PFSK-1 (cell line): ENCODE measurements around the gene NLRP8.

Experiments used
- FOXP2 ChIP-seq: optimal IDR thresholded peaks from 2 replicates; pipeline ENCODE3; 2011; ENCODE audit warnings: borderline replicate concordance, control low read depth, inconsistent platforms; ENCODE audit not compliant: insufficient read depth; ENCODE audit errors: extremely low read length, extremely low read depth
- POLR2AphosphoS5 ChIP-seq: IDR thresholded peaks from 2 replicates; pipeline ENCODE4 v1.6.1; 2012; ENCODE audit warnings: low read depth, mild to moderate bottlenecking, control low read depth, low read length, moderate library complexity
- SIN3A ChIP-seq: IDR thresholded peaks from 2 replicates; pipeline ENCODE4 v1.6.1; 2012; ENCODE audit warnings: mild to moderate bottlenecking, low read length, moderate library complexity, borderline replicate concordance; ENCODE audit not compliant: insufficient read depth
- TAF1 ChIP-seq: IDR thresholded peaks from 2 replicates; pipeline ENCODE4 v1.6.1; 2012; ENCODE audit warnings: low read length, control low read depth, borderline replicate concordance; ENCODE audit not compliant: insufficient read depth
- TF ChIP-seq, protein P1 (sequence below), 2 experiments: IDR thresholded peaks; 2 replicates each; pipeline versions ENCODE4 v1.6.1 to v1.8.0; 2011 to 2012; ENCODE audit warnings: low read depth in 2 of 2, low read length in 2 of 2, control low read depth in 1 of 2, inconsistent platforms in 1 of 2, mild to moderate bottlenecking in 1 of 2, moderate library complexity in 1 of 2; ENCODE audit not compliant: insufficient read depth in 1 of 2

Gene NLRP8

DNA sequence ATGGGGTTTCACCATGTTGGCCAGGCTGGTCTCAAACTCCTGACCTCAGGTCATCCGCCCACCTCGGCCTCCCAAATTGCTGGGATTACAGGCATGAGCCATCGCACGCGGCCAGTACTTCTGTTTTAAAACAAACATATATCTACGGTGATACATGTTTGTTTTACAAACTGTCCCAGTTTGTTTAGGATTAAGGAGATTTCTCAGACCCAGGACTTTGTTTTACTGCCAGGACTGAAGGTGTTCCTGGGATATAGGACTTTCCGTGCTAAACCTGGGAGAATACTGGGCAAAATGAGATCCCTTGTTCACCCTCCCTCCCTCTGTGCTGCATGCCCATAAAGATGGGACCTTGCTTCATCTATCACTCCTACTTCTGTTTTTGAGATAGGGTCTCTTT is 8.8 kb downstream of the NLRP8 start:
- TF ChIP-seq FOXP2 (no peak), POLR2AphosphoS5 (no peak), TAF1 (no peak)

DNA sequence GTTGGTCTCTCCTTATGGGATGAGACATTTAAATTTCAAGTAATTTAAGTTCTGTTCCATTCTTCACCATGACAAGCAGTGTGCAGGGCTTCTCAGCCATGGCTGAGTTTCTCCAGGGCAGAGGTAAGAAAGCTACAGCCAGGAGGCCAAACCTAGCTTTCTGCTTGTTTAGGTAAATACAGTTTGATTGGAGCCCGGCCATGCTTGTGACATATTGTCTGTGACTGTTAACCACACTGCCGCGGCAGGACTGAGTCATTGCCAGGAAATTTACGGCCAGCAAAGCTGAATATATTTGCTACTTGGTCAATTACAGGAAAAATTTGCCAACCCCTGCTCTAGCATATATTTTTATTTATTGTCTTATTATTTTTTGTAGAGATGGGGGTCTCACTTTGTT is 10.7 kb downstream of the NLRP8 start:
- TF ChIP-seq SIN3A = no peak
- TF ChIP-seq, protein P1, sequence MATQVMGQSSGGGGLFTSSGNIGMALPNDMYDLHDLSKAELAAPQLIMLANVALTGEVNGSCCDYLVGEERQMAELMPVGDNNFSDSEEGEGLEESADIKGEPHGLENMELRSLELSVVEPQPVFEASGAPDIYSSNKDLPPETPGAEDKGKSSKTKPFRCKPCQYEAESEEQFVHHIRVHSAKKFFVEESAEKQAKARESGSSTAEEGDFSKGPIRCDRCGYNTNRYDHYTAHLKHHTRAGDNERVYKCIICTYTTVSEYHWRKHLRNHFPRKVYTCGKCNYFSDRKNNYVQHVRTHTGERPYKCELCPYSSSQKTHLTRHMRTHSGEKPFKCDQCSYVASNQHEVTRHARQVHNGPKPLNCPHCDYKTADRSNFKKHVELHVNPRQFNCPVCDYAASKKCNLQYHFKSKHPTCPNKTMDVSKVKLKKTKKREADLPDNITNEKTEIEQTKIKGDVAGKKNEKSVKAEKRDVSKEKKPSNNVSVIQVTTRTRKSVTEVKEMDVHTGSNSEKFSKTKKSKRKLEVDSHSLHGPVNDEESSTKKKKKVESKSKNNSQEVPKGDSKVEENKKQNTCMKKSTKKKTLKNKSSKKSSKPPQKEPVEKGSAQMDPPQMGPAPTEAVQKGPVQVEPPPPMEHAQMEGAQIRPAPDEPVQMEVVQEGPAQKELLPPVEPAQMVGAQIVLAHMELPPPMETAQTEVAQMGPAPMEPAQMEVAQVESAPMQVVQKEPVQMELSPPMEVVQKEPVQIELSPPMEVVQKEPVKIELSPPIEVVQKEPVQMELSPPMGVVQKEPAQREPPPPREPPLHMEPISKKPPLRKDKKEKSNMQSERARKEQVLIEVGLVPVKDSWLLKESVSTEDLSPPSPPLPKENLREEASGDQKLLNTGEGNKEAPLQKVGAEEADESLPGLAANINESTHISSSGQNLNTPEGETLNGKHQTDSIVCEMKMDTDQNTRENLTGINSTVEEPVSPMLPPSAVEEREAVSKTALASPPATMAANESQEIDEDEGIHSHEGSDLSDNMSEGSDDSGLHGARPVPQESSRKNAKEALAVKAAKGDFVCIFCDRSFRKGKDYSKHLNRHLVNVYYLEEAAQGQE (IDR thresholded peaks at IDR 0.05; ENCODE audit: insufficient read depth in 1 of 2, low read depth in 2 of 2, low read length in 2 of 2) = no peak
- no peak for TF ChIP-seq POLR2AphosphoS5
- TF ChIP-seq TAF1 = no peak
- no peak for TF ChIP-seq FOXP2

DNA sequence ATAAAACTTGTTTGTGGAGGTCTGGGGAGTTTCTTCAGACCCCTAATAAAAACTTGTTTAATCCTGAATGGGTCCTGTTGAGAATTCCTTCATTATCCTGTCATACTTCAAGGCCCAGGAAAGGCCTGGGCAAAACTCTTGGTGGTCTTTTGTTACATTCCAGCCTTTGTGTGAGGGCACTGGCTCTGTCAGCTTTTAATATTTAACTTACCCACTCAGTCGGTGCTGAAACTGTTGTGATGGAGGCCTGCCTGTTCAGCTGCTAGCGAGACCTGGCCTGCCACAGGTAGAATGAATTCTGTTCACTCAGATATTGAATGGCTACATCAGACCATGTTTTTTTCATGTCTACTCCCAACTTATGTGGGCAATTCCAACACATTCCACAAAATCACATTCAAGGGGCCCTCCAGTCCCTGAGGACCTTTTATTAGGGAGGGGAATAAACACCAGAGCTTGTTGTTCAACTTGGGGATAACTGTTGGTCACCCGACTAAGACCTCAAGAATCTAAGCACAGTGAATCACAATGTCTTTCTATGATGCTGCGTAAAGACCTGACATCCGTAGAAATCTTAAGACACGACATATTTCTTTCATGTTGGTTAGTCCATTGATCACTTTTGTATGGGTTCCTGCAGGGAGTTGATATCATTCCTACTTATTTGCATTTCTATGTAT is 12.5 kb downstream of the NLRP8 start:
- no peak for TF ChIP-seq SIN3A

DNA sequence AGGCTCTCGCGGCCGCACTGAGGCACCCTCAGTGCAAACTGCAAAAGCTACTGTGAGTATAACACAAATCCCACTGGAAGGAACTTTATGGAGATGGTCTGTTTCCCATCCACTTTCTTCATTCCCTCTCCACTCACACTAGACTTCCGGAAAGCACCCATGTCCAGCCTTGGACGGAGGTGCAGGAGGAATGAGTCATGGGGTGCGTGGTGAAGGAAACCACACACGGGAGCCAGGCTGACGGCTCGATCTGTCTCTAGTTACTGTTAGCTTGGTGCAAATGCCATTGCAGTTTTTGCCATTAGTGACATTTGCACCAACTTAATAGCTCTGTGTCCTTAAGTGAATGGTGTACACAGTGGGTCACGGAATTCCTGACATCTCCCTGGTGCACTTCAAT is 14.6 kb downstream of the NLRP8 start:
- TF ChIP-seq POLR2AphosphoS5 (no peak), TAF1 (no peak), SIN3A (no peak), FOXP2 (no peak)
- TF ChIP-seq, protein P1 (IDR thresholded peaks at IDR 0.05; ENCODE audit: insufficient read depth in 1 of 2, low read depth in 2 of 2, low read length in 2 of 2) = no peak

DNA sequence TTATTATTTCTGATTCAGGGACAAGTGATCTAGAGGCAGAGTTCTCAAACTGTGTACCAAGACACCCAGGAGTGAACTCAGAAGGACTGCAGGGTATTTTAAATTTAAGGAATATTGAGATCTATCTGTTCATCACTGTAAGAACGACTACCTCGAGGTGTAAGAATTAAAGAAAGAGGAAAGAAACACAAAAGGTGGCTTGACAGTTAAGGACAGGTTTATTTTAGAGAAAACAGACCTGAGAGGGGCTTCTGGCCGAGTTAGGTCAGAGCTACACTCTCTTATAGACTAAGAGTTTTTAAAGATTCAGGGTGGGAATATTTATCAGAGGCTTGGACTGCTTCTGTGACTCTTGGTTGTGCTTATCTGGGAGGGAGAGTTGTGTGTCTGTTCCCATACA is 26.4 kb downstream of the NLRP8 start:
- TF ChIP-seq SIN3A = no peak
- TF ChIP-seq TAF1 = no peak
- TF ChIP-seq POLR2AphosphoS5 = no peak
- TF ChIP-seq, protein P1 (IDR thresholded peaks at IDR 0.05; ENCODE audit: insufficient read depth in 1 of 2, low read depth in 2 of 2, low read length in 2 of 2) = no peak
- TF ChIP-seq FOXP2 = no peak

DNA sequence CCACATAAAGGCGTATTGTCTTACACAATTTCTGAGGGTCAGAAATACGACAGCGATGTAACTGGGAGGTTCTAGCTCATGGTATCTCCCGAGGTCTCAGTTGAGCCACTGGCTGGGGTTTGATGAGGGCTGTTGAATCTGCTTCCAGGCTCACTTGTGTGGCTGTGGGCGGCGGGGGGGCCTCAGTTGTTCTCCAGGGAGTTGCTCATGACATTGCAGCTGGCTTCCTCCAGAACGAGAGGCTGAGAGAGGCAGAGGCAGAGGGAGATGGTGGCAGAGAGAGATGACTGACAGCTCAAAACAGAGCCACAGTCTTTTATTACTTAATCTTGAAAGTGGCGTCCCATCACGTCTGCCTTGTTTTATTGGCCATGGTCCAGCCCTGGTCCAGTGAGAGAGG is 32.8 kb downstream of the NLRP8 start:
- TF ChIP-seq SIN3A = no peak
- no peak for TF ChIP-seq TAF1
- no peak for TF ChIP-seq FOXP2
- TF ChIP-seq, protein P1 (IDR thresholded peaks at IDR 0.05; ENCODE audit: insufficient read depth in 1 of 2, low read depth in 2 of 2, low read length in 2 of 2) = no peak
- no peak for TF ChIP-seq POLR2AphosphoS5
